ENCODE measurements around the gene ZSCAN10.

DNA sequence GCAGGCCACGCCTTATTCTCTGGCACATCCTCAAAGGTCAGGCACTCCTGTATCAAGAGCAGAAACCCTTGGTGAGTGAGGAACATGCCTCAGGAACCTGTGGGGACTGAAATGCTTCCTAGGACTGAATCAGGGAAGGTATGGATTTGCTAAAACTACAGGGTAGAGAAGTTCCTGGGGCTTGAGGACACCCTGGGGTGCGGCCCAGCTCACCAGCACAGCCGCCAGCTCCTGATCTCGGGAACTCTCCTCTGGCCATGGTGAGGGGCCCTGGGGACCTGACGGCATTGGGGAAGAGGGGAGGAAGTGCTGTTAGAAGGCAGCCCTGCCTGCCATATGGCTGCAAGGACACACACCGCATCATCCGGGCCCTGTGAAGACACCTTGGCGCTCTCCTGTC, 7.5 kb downstream of the ZSCAN10 start:
- TF ChIP-seq POLR2A (IDR thresholded peaks at IDR 0.05; ENCODE audit: borderline replicate concordance, extremely low read depth, insufficient read depth, insufficient read length) (no peak), EGR1 (IDR thresholded peaks at IDR 0.05; ENCODE audit: low read depth) (no peak), FOSL1 (IDR thresholded peaks at IDR 0.05; ENCODE audit: low read depth) (no peak), RAD21 (IDR thresholded peaks at IDR 0.05; ENCODE audit: low read depth) (no peak), EZH2phosphoT487 (IDR thresholded peaks at IDR 0.05; ENCODE audit: borderline replicate concordance) (no peak), ZFX (IDR thresholded peaks at IDR 0.05) (no peak)
- TF ChIP-seq, protein P1, sequence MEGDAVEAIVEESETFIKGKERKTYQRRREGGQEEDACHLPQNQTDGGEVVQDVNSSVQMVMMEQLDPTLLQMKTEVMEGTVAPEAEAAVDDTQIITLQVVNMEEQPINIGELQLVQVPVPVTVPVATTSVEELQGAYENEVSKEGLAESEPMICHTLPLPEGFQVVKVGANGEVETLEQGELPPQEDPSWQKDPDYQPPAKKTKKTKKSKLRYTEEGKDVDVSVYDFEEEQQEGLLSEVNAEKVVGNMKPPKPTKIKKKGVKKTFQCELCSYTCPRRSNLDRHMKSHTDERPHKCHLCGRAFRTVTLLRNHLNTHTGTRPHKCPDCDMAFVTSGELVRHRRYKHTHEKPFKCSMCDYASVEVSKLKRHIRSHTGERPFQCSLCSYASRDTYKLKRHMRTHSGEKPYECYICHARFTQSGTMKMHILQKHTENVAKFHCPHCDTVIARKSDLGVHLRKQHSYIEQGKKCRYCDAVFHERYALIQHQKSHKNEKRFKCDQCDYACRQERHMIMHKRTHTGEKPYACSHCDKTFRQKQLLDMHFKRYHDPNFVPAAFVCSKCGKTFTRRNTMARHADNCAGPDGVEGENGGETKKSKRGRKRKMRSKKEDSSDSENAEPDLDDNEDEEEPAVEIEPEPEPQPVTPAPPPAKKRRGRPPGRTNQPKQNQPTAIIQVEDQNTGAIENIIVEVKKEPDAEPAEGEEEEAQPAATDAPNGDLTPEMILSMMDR (IDR thresholded peaks at IDR 0.05 in 2 of 3, conservative IDR thresholded peaks at IDR 0.05 in 1 of 3; ENCODE audit: borderline replicate concordance in 1 of 3, insufficient read depth in 1 of 3, low read depth in 2 of 3, low read length in 2 of 3): no peak
- TF ChIP-seq, protein P2, sequence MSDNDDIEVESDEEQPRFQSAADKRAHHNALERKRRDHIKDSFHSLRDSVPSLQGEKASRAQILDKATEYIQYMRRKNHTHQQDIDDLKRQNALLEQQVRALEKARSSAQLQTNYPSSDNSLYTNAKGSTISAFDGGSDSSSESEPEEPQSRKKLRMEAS (IDR thresholded peaks at IDR 0.05): no peak
- TF ChIP-seq, protein P3, sequence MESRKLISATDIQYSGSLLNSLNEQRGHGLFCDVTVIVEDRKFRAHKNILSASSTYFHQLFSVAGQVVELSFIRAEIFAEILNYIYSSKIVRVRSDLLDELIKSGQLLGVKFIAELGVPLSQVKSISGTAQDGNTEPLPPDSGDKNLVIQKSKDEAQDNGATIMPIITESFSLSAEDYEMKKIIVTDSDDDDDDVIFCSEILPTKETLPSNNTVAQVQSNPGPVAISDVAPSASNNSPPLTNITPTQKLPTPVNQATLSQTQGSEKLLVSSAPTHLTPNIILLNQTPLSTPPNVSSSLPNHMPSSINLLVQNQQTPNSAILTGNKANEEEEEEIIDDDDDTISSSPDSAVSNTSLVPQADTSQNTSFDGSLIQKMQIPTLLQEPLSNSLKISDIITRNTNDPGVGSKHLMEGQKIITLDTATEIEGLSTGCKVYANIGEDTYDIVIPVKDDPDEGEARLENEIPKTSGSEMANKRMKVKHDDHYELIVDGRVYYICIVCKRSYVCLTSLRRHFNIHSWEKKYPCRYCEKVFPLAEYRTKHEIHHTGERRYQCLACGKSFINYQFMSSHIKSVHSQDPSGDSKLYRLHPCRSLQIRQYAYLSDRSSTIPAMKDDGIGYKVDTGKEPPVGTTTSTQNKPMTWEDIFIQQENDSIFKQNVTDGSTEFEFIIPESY (IDR thresholded peaks at IDR 0.05; ENCODE audit: extremely low read depth, insufficient replicate concordance, low read length): no peak

Measured in HCT116 (cell line).